K562 (cell line): ENCODE measurements around the gene SPPL3. TPM values are rescaled to one million over a fixed set of nuclear protein-coding genes. Genes with fewer than 3 reads are reported as not detected.

Experiments
- ATAC-seq: fragments of 200-7000 bp; cut with Tn5 transposase; 3 replicates; pipeline ENCODE4 v1.9.1; 2020; ENCODE audit warnings: moderate library complexity
- BruUV-seq: library from RNA; stranded (reverse); fragments of 400-500 nt; replicated peaks from 2 replicates; lab custom pipeline; 2021; lab: Mats Ljungman, UMichigan
- CTCF ChIA-PET: fragments of 300-600 bp; formaldehyde crosslinking; extraction: SDS; loops from one replicate; lab custom pipeline; 2021; ENCODE audit warnings: low intra/inter-chr PET ratio; lab: Yijun Ruan, JAX
- POLR2A ChIA-PET: fragments of 300-600, 350-650 bp; sonication (Branson Sonifier 250); formaldehyde crosslinking; extraction: SDS; loops from one replicate; lab custom pipeline; 2021; ENCODE audit warnings: antibody characterized with exemption, inconsistent platforms; lab: Yijun Ruan, JAX
- DNase-seq, 4 experiments: peaks; one replicate each; pipeline versions ENCODE4 v3.0.0 to v3.0.0-alpha.2; 2011 to 2018; ENCODE audit warnings: low spot score in 3 of 4, mixed read lengths in 3 of 4; ENCODE audit errors: extremely low read depth in 1 of 4
- FAIRE-seq: peaks from 2 replicates; lab custom pipeline; 2011; peaks lifted over from hg19 to GRCh38; lab: Jason Lieb, UNC
- H2AFZ ChIP-seq: 2 replicates; pipeline ENCODE4 v1.6.0; 2011; ENCODE audit warnings: low read depth, low read length, control low read depth, inconsistent platforms
- H3K27ac ChIP-seq: fragments of 200-600 bp; 3 replicates; pipeline ENCODE4 v1.8.0; 2011; ENCODE audit warnings: low read depth, mild to moderate bottlenecking, control low read depth, inconsistent platforms, low read length, moderate library complexity, mixed read lengths; ENCODE audit errors: extremely low read depth
- H3K27me3 ChIP-seq, 2 experiments: fragments of 300-600 bp in 1 of 2; 2 replicates in 1 of 2; 3 replicates in 1 of 2; pipeline versions ENCODE4 v1.6.0 to v1.8.0; 2011; ENCODE audit warnings: inconsistent platforms in 2 of 2, low read length in 2 of 2, mild to moderate bottlenecking in 1 of 2, mixed read lengths in 1 of 2, moderate library complexity in 1 of 2; ENCODE audit not compliant: control insufficient read depth in 2 of 2, insufficient read depth in 2 of 2
- H3K36me3 ChIP-seq: fragments of 300-600 bp; 3 replicates; pipeline ENCODE4 v1.8.0; 2011; ENCODE audit warnings: mild to moderate bottlenecking, low read length, inconsistent platforms; ENCODE audit not compliant: control insufficient read depth, insufficient read depth
- H3K4me1 ChIP-seq, 2 experiments: fragments of 200-600 bp in 1 of 2; replicated peaks in 1 of 2; 2 replicates in 1 of 2; 3 replicates in 1 of 2; pipeline versions ENCODE4 v1.5.1 to v1.8.0; 2011; ENCODE audit warnings: inconsistent platforms in 2 of 2, low read length in 2 of 2, mild to moderate bottlenecking in 1 of 2, mixed read lengths in 1 of 2, moderate library complexity in 1 of 2; ENCODE audit not compliant: control insufficient read depth in 2 of 2, insufficient read depth in 2 of 2
- H3K4me2 ChIP-seq: 2 replicates; pipeline ENCODE4 v1.6.1; 2011; ENCODE audit warnings: low read length, control low read depth, inconsistent platforms, mixed read lengths; ENCODE audit not compliant: insufficient read depth
- H3K4me3 ChIP-seq: fragments of 200-600 bp; sonication (generic), shearing (Covaris generic); 2 replicates; pipeline ENCODE4 v1.5.1; 2016; ENCODE audit warnings: control low read depth, inconsistent platforms
- H3K79me2 ChIP-seq: fragments of 200-600 bp; 3 replicates; pipeline ENCODE4 v1.8.0; 2011; ENCODE audit warnings: low read length, inconsistent platforms; ENCODE audit not compliant: control insufficient read depth, insufficient read depth
- H3K9ac ChIP-seq, 2 experiments: 2 replicates each; pipeline versions ENCODE4 v1.6.0 to v1.6.1; 2011; ENCODE audit warnings: low read depth in 2 of 2, low read length in 2 of 2, control low read depth in 1 of 2, inconsistent platforms in 1 of 2, mild to moderate bottlenecking in 1 of 2, mixed read lengths in 1 of 2; ENCODE audit not compliant: insufficient read depth in 1 of 2
- H3K9me1 ChIP-seq: one replicate; pipeline ENCODE4 v1.6.0; 2011; ENCODE audit warnings: inconsistent platforms, mild to moderate bottlenecking, low read length, moderate library complexity; ENCODE audit not compliant: control insufficient read depth, insufficient read depth
- H3K9me3 ChIP-seq: replicated peaks from 2 replicates; pipeline ENCODE4 v1.5.1; 2011; ENCODE audit warnings: low read depth, low read length, inconsistent platforms; ENCODE audit not compliant: control insufficient read depth, insufficient read depth
- H4K20me1 ChIP-seq: replicated peaks from 2 replicates; pipeline ENCODE4 v1.6.1; 2011; ENCODE audit warnings: low read length, inconsistent platforms, mixed read lengths; ENCODE audit not compliant: control insufficient read depth, insufficient read depth
- FOXA3 ChIP-seq, 2 experiments: fragments of 450-650 bp in 1 of 2; sonication (generic) in 1 of 2; formaldehyde crosslinking; IDR thresholded peaks in 1 of 2; conservative IDR thresholded peaks in 1 of 2; 2 replicates each; pipeline versions ENCODE4 v1.4.0 to v1.8.0; 2020 to 2022; ENCODE audit warnings: mild to moderate bottlenecking in 2 of 2, missing genetic modification reagents in 1 of 2
- GABPA ChIP-seq: fragments of 200-800 bp; sonication (Bioruptor generic); conservative IDR thresholded peaks from 2 replicates; pipeline ENCODE4 v1.6.1; 2016; ENCODE audit warnings: low read depth, missing genetic modification characterization, missing compliant biosample characterization
- HOMEZ ChIP-seq: fragments of 250-450 bp; sonication (Bioruptor Pico); IDR thresholded peaks from 2 replicates; pipeline ENCODE4 v1.4.0; 2020; ENCODE audit warnings: mild to moderate bottlenecking, moderate library complexity
- KHSRP ChIP-seq: fragments of 450-650 bp; IDR thresholded peaks from 2 replicates; pipeline ENCODE4 v1.6.1; 2017
- MED1 ChIP-seq: sonication (generic); formaldehyde crosslinking; IDR thresholded peaks from 2 replicates; pipeline ENCODE4 v1.8.1; 2023; ENCODE audit warnings: missing genetic modification reagents, borderline replicate concordance
- MEIS2 ChIP-seq: fragments of 450-650 bp; IDR thresholded peaks from 2 replicates; pipeline ENCODE4 v1.6.1; 2014; ENCODE audit warnings: mild to moderate bottlenecking; ENCODE audit not compliant: partially characterized antibody
- NCOR1 ChIP-seq: fragments of 450-650 bp; IDR thresholded peaks from 2 replicates; pipeline ENCODE4 v1.6.1; 2016; ENCODE audit warnings: mild to moderate bottlenecking, moderate library complexity
- POLR2A ChIP-seq: fragments of 450-650 bp; conservative IDR thresholded peaks from 2 replicates; pipeline ENCODE4 v1.6.1; 2016
- PYGO2 ChIP-seq: fragments of 450-650 bp; IDR thresholded peaks from 2 replicates; pipeline ENCODE4 v1.6.1; 2016; ENCODE audit warnings: mild to moderate bottlenecking, missing genetic modification characterization, moderate library complexity, missing compliant biosample characterization
- REST ChIP-seq, 2 experiments: fragments of 450-650 bp; formaldehyde crosslinking in 1 of 2; IDR thresholded peaks; 2 replicates each; pipeline versions ENCODE4 v1.4.0 to v1.6.1; 2014 to 2020; ENCODE audit warnings: mild to moderate bottlenecking in 2 of 2, borderline replicate concordance in 1 of 2, low read depth in 1 of 2
- TRIM28 ChIP-seq: fragments of 450-650 bp; IDR thresholded peaks from 2 replicates; pipeline ENCODE4 v1.6.1; 2017
- ZBED1 ChIP-seq: IDR thresholded peaks from 2 replicates; pipeline ENCODE4 v1.6.1; 2014
- WGBS: fragments of 100-300 bp; shearing (Covaris generic); methylation state at CpG from one replicate; pipeline ENCODE4 v1.1.6; 2016; ENCODE audit warnings: low coverage, mixed read lengths; ENCODE audit not compliant: insufficient coverage; ENCODE audit errors: missing lambda C conversion rate; 5-methylcytosine and 5-hydroxymethylcytosine counted together
- in situ Hi-C: fragments of 300-500 bp; cut with MboI; formaldehyde crosslinking; loops from 4 replicates; pipeline ENCODE4 v1.15.0; 2018; ENCODE audit warnings: inconsistent platforms, mixed read lengths
- intact Hi-C: fragments of 100-400 bp; cut with micrococcal nuclease; formaldehyde crosslinking; loops from 2 replicates; pipeline ENCODE4 v1.14.2; 2022
- polyA plus RNA-seq, 8 experiments: library from polyadenylated mRNA; depleted of rRNA in 4 of 8; stranded (reverse) in 5 of 8; unstranded in 3 of 8; fragments of >200 nt; fragmentation: Nextera tagmentation in 2 of 8; fragmentation: Illumina TruSeq in 1 of 8; extraction: Ambion mirVana in 2 of 8; extraction: Trizol in 1 of 8; gene quantifications; 2 replicates each; pipeline versions ENCODE4 v1.2.1 to v1.2.3, GENCODE V29; 2011 to 2014; ENCODE audit warnings: inconsistent platforms in 1 of 8, missing spikeins in 1 of 8
- total RNA-seq, 7 experiments: library from RNA; depleted of rRNA in 6 of 7; stranded (reverse); fragments of >200 nt in 6 of 7; fragmentation: Illumina TruSeq in 2 of 7; extraction: Trizol in 2 of 7; gene quantifications; 2 replicates each; pipeline versions ENCODE4 v1.2.1 to v1.2.3, GENCODE V29; 2011 to 2021; ENCODE audit warnings: low replicate concordance in 1 of 7
- TF ChIP-seq, protein P1 (sequence below): fragments of 450-650 bp; IDR thresholded peaks from one replicate; pipeline ENCODE4 v1.6.1; 2018; ENCODE audit warnings: mild to moderate bottlenecking, moderate library complexity; ENCODE audit not compliant: partially characterized antibody

SPPL3 gene
- total and polyA plus RNA-seq, 9 of the 15 experiments (the other 6 are each of a cell fraction or from before 2014, with no cell fraction given), result 2.9 to 32.1 (median 7.1) TPM

DNA sequence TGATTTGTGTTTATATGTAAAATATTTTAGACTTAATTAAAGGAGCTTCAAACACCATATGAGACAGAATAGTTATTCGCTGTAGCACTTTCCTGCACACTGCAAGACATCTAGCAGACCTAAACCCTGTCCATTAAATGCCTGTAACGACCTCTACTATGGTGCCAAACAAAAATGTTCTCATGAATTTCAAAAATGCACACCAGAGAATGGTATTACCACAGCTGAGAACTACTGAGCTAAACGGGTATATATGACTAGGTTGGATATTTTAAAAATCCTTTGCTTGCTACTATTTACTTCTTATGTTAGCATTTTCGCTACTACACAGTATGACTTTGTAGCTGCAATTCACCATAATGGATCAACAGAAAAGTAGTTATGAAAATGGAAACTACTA, 34.8 kb downstream of the SPPL3 start:
- in situ Hi-C loops, result no loop called here
- no peak for ATAC-seq
- H3K9me3 ChIP-seq, result no peaks in the 10 kb centered on the region
- peaks cover 0 to 6% of the 10 kb centered on the region in 2 experiments; a peak in 2 of 5 replicates for H3K4me1 ChIP-seq
- H4K20me1 ChIP-seq, result no peaks in the 10 kb centered on the region
- no peak overlapping the region for H3K4me2 ChIP-seq
- H3K4me3 ChIP-seq, result no peak overlapping the region
- no TSS peak for BruUV-seq
- ChIA-PET CTCF (no interaction called here), POLR2A (interaction anchor here (0.9 to 1.2 kb wide), 2 partner anchors 14 to 17 kb away, joined by 3 read pairs; no protein-coding TSS in a partner anchor)
- no peaks in the 10 kb centered on the region for H3K9me1 ChIP-seq
- no peak overlapping the region for H3K27ac ChIP-seq
- no peak overlapping the region for H3K9ac ChIP-seq
- no peaks in the 10 kb centered on the region for H3K36me3 ChIP-seq
- intact Hi-C loops, result no loop called here
- FAIRE-seq, result no peak
- peaks cover 34% of the 10 kb centered on the region for H3K79me2 ChIP-seq
- 71% methylated on average over 4 of the region's 4 CpGs for WGBS
- no peak overlapping the region for H2AFZ ChIP-seq
- DNase-seq, result no peak
- H3K27me3 ChIP-seq, result no peaks in the 10 kb centered on the region
- TF ChIP-seq FOXA3 (CRISPR knock-in tag; conservative IDR thresholded peaks at IDR 0.05 in 1 of 2, IDR thresholded peaks at IDR 0.05 in 1 of 2) (no peak), ZBED1 (no peak), MEIS2 (no peak), NCOR1 (no peak), PYGO2 (tag) (no peak), MED1 (CRISPR knock-in tag) (no peak), TRIM28 (no peak), REST (IDR thresholded peaks at IDR 0.05; ENCODE audit: borderline replicate concordance) (no peak), REST (CRISPR knock-in tag; IDR thresholded peaks at IDR 0.05; ENCODE audit: low read depth) (no peak), HOMEZ (CRISPR knock-in tag) (no peak), KHSRP (no peak), POLR2A (no peak), GABPA (tag) (no peak)
- TF ChIP-seq, protein P1, sequence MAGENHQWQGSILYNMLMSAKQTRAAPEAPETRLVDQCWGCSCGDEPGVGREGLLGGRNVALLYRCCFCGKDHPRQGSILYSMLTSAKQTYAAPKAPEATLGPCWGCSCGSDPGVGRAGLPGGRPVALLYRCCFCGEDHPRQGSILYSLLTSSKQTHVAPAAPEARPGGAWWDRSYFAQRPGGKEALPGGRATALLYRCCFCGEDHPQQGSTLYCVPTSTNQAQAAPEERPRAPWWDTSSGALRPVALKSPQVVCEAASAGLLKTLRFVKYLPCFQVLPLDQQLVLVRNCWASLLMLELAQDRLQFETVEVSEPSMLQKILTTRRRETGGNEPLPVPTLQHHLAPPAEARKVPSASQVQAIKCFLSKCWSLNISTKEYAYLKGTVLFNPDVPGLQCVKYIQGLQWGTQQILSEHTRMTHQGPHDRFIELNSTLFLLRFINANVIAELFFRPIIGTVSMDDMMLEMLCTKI, result no peak
